GM19193 (cell line): ENCODE measurements around the gene MAGEA2.
"Not testable (repeated sequence)": the region's sequence is repeated elsewhere in the genome, so short reads cannot be mapped to it uniquely, and the experiment has no call there.

Source experiments
- POLR2A ChIP-seq: IDR thresholded peaks from 4 replicates; pipeline ENCODE4 v1.6.1; 2011; ENCODE audit not compliant: insufficient read depth, insufficient read length; ENCODE audit errors: extremely low read depth

MAGEA2 gene

GRCh38 chrX:152753686-152754650 lies at the start of gene MAGEA2:
TSS of gene MAGEA2 (minus strand) at chrX:152753842. CDS start at chrX:152751363, 2,479 bp downstream.
- TF ChIP-seq POLR2A: not testable (repeated sequence)

GRCh38 chrX:152798945-152799344 lies 45.3 kb upstream of the MAGEA2 start:
- TF ChIP-seq POLR2A: no peak

DNA sequence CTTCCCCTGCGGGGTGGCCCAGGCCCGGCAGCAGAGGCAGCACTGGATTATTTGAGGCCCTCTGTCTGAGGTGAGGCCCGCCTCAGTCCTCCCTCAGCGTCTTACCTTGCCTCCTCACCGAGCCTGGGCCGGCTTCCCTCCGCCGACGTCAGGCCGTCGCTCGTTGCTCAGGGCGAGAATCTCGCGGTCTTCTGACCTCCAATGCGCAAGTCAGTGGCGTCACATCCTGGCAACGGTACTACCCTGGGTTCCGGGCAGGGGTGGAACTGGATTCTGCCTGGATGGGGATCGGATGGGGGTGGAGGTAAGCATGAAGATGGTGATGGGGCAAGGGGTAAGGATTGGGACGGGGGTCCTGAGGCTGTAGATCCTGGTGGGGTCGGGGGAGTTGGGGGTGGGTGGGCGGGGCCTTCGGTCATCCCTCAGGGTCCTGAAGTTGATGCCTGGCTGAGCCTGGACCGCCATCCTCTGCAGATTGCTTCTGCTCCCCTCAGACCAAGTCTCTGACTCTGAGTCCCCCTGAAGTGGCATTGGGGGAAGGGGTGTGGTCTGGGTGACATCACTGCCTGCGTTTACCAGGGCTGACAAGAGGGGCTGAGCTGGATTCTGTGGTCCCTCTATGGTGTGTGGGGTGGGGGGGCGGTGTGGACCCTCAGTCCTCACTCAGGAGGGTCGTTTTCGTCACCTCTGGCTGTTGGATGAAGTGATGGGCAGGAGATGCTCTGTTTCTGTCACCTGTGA lies 16.1 kb upstream of the MAGEA2 start, which contains the start of gene MAGEA6:
MAGEA6 (minus strand) TSS at position 141 of the 741 bp plus-strand sequence. CDS start 2,039 bp downstream, outside the sequence.
- TF ChIP-seq POLR2A: not testable (repeated sequence)

DNA sequence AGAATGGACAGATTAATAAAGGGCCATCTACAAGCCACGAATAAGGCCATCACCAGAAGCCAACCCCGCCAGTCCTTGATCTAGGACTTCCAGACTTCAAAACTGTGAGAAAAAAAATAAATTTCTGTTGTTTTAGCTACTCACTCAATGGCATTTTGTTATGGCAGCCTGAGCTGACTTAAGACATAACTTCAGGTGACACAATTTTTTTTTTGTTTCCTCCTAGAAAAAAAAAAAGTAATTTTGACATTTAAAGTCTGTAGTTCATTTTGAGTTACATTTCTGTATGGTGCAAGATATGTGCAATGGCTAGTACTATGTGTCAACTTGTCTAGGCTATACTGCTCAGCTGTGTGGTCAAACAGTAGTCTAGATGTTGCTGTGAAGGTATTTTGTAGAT lies 5.3 kb upstream of the MAGEA2 start, which contains the start of gene CSAG3:
CSAG3 (plus strand) TSS at position 301 of the 400 bp plus-strand sequence.
- TF ChIP-seq POLR2A: not testable (repeated sequence)

DNA sequence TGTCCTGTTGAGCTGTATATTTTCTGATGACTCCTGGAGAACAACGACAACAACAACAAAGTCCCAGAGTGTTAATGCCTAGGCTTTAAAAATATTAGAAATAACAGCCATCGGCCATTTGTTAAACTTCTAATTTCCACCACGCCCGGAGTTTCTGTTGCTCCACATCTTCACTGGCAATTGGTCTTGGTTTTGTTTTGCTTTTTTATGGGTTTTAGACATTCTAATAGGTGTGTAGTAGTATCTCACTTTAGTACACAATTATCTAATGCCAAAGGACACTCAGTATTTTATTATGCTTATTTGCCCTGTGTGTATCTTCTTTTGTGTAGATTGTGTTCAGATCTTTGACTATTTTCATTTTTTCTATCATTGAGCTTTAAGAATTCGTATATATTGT lies 15.1 kb downstream of the MAGEA2 start:
- no peak for TF ChIP-seq POLR2A

DNA sequence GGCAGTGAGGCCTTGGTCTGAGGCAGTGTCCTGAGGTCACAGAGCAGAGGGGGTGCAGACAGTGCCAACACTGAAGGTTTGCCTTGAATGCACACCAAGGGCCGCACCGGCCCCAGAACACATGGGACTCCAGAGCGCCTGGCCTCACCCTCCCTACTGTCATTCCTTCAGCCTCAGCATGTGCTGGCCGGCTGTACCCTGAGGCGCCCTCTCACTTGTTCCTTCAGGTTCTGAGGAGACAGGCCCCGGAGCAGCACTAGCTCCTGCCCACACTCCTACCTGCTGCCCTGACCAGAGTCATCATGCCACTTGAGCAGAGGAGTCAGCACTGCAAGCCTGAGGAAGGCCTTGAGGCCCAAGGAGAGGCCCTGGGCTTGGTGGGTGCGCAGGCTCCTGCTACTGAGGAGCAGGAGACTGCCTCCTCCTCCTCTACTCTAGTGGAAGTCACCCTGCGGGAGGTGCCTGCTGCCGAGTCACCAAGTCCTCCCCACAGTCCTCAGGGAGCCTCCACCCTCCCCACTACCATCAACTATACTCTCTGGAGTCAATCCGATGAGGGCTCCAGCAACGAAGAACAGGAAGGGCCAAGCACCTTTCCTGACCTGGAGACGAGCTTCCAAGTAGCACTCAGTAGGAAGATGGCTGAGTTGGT lies 17.7 kb downstream of the MAGEA2 start:
- TF ChIP-seq POLR2A: no peak

- TF ChIP-seq POLR2A: no peak
Measured at GRCh38 chrX:152735101-152735500, 18.5 kb downstream of the MAGEA2 start.

DNA sequence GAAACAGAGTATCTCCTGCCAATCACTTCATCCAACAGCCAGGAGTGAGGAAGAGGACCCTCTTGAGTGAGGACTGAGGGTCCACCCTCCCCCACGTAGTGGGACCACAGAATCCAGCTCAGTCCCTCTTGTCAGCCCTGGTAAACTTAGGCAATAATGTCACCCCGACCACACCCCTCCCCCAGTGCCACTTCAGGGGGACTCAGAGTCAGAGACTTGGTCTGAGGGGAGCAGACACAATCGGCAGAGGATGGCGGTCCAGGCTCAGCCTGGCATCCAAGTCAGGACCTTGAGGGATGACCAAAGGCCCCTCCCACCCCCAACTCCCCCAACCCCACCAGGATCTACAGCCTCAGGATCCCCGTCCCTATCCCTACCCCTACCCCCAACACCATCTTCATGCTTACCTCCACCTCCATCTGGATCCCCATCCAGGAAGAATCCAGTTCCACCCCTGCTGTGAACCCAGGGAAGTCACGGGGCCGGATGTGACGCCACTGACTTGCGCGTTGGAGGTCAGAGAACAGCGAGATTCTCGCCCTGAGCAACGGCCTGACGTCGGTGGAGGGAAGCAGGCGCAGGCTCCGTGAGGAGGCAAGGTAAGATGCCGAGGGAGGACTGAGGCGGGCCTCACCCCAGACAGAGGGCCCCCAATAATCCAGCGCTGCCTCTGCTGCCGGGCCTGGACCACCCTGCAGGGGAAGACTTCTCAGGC lies 20.2 kb downstream of the MAGEA2 start, which contains the start of the genes CSAG1 and MAGEA12:
CSAG1 (minus strand) TSS at position 461 of the 715 bp plus-strand sequence. CDS start 1,261 bp downstream, outside the sequence.
MAGEA12 (plus strand) TSS at position 497 of the 715 bp plus-strand sequence. CDS start 2,405 bp downstream, outside the sequence.
- TF ChIP-seq POLR2A: no peak

DNA sequence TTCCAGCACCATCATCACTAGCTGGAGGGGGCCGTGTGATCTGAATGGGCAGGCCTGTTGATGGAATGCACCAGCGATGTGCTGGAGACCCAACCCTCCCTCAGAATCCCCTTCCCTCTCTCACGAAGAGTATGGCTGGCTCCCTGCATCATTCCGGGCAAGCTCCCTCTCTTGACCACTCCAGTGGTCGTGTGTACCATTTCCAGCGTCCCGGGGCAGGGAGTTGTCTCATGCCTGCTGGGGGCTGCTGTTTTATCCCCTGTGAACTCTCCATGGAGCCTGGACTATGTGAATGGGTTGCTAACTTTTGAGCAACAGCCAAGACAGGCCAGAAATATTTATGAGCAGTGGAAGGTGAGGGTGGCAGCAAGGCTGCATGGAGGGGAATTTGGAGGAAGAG lies 28.2 kb downstream of the MAGEA2 start:
- no peak for TF ChIP-seq POLR2A

GRCh38 chrX:152713815-152714787 lies 39.5 kb downstream of the MAGEA2 start, which contains the start of gene MAGEA2B:
TSS of gene MAGEA2B (plus strand) at chrX:152714628. CDS start at chrX:152717107, 2,479 bp downstream.
- not testable (repeated sequence) for TF ChIP-seq POLR2A

GRCh38 chrX:152709173-152709572 lies 44.5 kb downstream of the MAGEA2 start, which contains the start of gene CSAG2:
TSS of gene CSAG2 (minus strand) at chrX:152709273. CDS start at chrX:152709112, 161 bp downstream.
- not testable (repeated sequence) for TF ChIP-seq POLR2A
